KMS-11 (cell line): Measurements from ENCODE around the gene IFNG-AS1.
A peak's percentile ranks its signal among the peaks of the same experiment; 100 is the strongest.

Experiments
- H2AFZ ChIP-seq: fragments of 200-600 bp; sonication (generic); 2 replicates; pipeline ENCODE4 v1.6.1; 2016; ENCODE audit warnings: antibody characterized with exemption, mixed run types, low read depth
- H3K27ac ChIP-seq: fragments of 200-600 bp; sonication (generic); 2 replicates; pipeline ENCODE4 v1.6.1; 2016; ENCODE audit warnings: mild to moderate bottlenecking, mixed run types
- H3K27me3 ChIP-seq: fragments of 200-600 bp; sonication (generic); 2 replicates; pipeline ENCODE4 v1.6.1; 2017; ENCODE audit warnings: mild to moderate bottlenecking, low read depth, mixed run types, moderate library complexity; ENCODE audit not compliant: insufficient read depth
- H3K36me3 ChIP-seq: fragments of 200-600 bp; sonication (generic); 2 replicates; pipeline ENCODE4 v1.6.1; 2017; ENCODE audit warnings: mild to moderate bottlenecking, mixed run types; ENCODE audit not compliant: insufficient read depth
- H3K4me1 ChIP-seq: fragments of 200-600 bp; sonication (generic); 2 replicates; pipeline ENCODE4 v1.6.1; 2016; ENCODE audit warnings: mild to moderate bottlenecking, low read depth, mixed run types; ENCODE audit not compliant: poor library complexity, severe bottlenecking
- H3K4me2 ChIP-seq: fragments of 200-600 bp; sonication (generic); 2 replicates; pipeline ENCODE4 v1.7.0; 2016; ENCODE audit warnings: mild to moderate bottlenecking, mixed run types
- H3K4me3 ChIP-seq: fragments of 200-600 bp; sonication (generic); IDR thresholded peaks from 2 replicates; pipeline ENCODE4 v1.6.1; 2017; ENCODE audit warnings: low read depth, low read length, mixed read lengths; ENCODE audit not compliant: insufficient read depth
- H3K79me2 ChIP-seq: fragments of 200-600 bp; sonication (generic); 2 replicates; pipeline ENCODE4 v1.6.1; 2016; ENCODE audit warnings: low read depth, mixed run types; ENCODE audit not compliant: insufficient read depth
- H3K9ac ChIP-seq: fragments of 200-600 bp; sonication (generic); 2 replicates; pipeline ENCODE4 v1.6.1; 2016; ENCODE audit warnings: mild to moderate bottlenecking, mixed run types
- H4K20me1 ChIP-seq: fragments of 200-600 bp; sonication (generic); 2 replicates; pipeline ENCODE4 v1.6.1; 2016; ENCODE audit warnings: mild to moderate bottlenecking, mixed run types; ENCODE audit not compliant: insufficient read depth
- TF ChIP-seq, protein P1 (sequence below): fragments of 200-600 bp; sonication (generic); conservative IDR thresholded peaks from 2 replicates; pipeline ENCODE4 v1.6.1; 2017; ENCODE audit warnings: low read depth, mild to moderate bottlenecking, antibody characterized with exemption, low read length, moderate library complexity, mixed read lengths

IFNG-AS1 gene

DNA sequence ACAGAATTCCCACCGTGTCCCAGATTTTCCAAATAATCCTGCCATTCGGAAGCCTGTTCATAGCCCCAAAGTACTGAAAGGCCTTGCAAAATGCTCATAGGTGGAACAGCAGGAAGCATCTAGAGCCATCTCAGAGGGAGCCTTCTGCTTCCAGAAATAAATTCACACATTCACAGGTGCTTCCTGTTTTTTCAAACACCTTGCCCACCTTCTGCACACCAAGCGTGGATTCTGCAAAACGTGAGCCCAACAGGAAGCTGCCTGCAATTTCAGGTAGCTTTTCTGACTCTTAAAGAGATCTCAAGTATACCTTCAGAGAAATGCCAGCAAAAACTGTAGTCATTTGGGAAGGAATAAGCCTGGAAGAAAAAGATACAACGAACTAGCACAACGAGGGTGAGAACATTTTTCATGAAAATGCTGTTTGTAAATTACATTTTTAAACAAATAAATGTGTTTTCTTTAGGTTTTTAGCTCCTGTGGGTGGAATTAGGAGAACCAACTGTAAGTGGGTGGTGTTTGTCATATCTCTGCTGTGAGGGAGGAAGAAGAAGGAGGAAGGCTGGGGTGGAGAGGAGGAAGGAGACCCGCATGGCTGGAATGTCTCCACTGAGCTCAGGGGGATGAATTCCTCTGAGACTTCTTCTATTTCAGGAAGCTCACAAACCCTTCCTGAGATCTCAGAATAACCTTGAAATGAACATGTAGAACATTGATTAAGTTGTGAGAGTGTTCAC, at the start of gene IFNG-AS1:
TSS of gene IFNG-AS1 (plus strand) at position 264 of the 737 bp plus-strand sequence.
- Histone ChIP-seq H3K27ac (no peak within 1 kb of the TSS), H3K27me3 (no peaks in the 10 kb centered on the region), H3K4me3 (no peak within 1 kb of the TSS), H3K4me1 (peaks cover 11% of the 10 kb centered on the region), H3K9ac (no peak within 1 kb of the TSS), H4K20me1 (no peaks in the 10 kb centered on the region), H3K4me2 (0 out of 2 replicates have a peak within 1 kb of the TSS, but pooled peaks have one; percentile 6), H3K79me2 (no peaks in the 10 kb centered on the region), H2AFZ (no peak within 1 kb of the TSS), H3K36me3 (no peaks in the 10 kb centered on the region)
- TF ChIP-seq, protein P1, sequence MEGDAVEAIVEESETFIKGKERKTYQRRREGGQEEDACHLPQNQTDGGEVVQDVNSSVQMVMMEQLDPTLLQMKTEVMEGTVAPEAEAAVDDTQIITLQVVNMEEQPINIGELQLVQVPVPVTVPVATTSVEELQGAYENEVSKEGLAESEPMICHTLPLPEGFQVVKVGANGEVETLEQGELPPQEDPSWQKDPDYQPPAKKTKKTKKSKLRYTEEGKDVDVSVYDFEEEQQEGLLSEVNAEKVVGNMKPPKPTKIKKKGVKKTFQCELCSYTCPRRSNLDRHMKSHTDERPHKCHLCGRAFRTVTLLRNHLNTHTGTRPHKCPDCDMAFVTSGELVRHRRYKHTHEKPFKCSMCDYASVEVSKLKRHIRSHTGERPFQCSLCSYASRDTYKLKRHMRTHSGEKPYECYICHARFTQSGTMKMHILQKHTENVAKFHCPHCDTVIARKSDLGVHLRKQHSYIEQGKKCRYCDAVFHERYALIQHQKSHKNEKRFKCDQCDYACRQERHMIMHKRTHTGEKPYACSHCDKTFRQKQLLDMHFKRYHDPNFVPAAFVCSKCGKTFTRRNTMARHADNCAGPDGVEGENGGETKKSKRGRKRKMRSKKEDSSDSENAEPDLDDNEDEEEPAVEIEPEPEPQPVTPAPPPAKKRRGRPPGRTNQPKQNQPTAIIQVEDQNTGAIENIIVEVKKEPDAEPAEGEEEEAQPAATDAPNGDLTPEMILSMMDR: no peak

DNA sequence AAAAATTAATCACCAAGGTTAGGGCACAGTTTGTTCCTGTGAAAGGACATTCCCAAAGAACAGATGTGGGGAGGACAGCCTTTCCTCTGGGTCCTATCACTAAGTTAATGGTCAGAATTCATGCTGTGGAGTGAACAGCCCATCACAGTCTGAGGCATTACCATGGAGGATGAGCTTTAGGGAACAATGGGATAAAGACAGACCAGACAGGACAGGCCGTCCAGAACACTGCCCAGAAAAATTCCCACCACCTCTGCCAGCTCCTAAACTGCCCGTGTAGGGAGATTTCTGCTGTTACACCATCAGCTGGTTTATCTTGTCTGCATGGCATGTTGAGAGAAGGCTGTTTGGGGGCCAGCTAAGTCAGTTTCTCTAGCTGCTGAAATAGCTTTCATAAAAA, 49.6 kb upstream of the IFNG-AS1 start:
- H3K4me2 ChIP-seq: no peak overlapping the region
- no peaks in the 10 kb centered on the region for H4K20me1 ChIP-seq
- no peaks in the 10 kb centered on the region for H3K79me2 ChIP-seq
- H2AFZ ChIP-seq: no peak overlapping the region
- H3K36me3 ChIP-seq: no peaks in the 10 kb centered on the region
- no peak overlapping the region for H3K27ac ChIP-seq
- peaks cover 10% of the 10 kb centered on the region for H3K4me1 ChIP-seq
- TF ChIP-seq, protein P1: no peak
- H3K27me3 ChIP-seq: no peaks in the 10 kb centered on the region
- H3K9ac ChIP-seq: no peak overlapping the region
- H3K4me3 ChIP-seq: no peak overlapping the region

- no peak overlapping the region for H3K4me3 ChIP-seq
- no peaks in the 10 kb centered on the region for H3K27me3 ChIP-seq
- H3K27ac ChIP-seq: no peak overlapping the region
- H3K4me2 ChIP-seq: no peak overlapping the region
- H2AFZ ChIP-seq: no peak overlapping the region
- peaks cover 10% of the 10 kb centered on the region for H3K4me1 ChIP-seq
- H4K20me1 ChIP-seq: no peaks in the 10 kb centered on the region
- H3K9ac ChIP-seq: no peak overlapping the region
- H3K79me2 ChIP-seq: no peaks in the 10 kb centered on the region
- H3K36me3 ChIP-seq: no peaks in the 10 kb centered on the region
- TF ChIP-seq, protein P1: no peak
These were observed 48.4 kb upstream of the IFNG-AS1 start for GRCh38 chr12:67940780-67941243.

- Histone ChIP-seq H3K4me1 (peaks cover 10% of the 10 kb centered on the region), H3K4me2 (no peak overlapping the region), H3K79me2 (no peaks in the 10 kb centered on the region), H3K36me3 (no peaks in the 10 kb centered on the region), H4K20me1 (no peaks in the 10 kb centered on the region), H3K27me3 (no peaks in the 10 kb centered on the region), H2AFZ (no peak overlapping the region), H3K27ac (no peak overlapping the region), H3K4me3 (no peak overlapping the region), H3K9ac (no peak overlapping the region)
- TF ChIP-seq, protein P1: no peak
These were observed 46.5 kb upstream of the IFNG-AS1 start for GRCh38 chr12:67942724-67943123.
